ENCODE measurements around the gene AOC1.

The AOC1 gene

DNA sequence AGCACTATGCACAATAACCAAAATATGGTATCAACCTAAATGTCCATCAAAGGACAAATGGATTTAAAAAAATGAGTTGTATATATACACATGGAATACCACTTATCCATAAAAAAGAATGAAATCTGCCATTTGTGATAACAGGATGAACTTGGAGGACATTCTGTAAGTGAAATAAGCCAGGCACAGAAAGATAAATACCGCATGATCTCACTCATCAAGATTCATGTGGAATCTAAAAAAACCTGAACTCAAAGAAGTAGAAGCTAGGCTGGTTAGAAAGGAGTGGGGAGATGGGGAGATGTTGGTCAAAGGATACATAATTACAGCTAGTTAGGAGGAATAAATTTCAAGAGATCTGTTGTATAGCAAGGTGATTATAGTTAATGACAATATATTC is 17.3 kb upstream of the AOC1 start:
- DNase-seq, result no peak

DNA sequence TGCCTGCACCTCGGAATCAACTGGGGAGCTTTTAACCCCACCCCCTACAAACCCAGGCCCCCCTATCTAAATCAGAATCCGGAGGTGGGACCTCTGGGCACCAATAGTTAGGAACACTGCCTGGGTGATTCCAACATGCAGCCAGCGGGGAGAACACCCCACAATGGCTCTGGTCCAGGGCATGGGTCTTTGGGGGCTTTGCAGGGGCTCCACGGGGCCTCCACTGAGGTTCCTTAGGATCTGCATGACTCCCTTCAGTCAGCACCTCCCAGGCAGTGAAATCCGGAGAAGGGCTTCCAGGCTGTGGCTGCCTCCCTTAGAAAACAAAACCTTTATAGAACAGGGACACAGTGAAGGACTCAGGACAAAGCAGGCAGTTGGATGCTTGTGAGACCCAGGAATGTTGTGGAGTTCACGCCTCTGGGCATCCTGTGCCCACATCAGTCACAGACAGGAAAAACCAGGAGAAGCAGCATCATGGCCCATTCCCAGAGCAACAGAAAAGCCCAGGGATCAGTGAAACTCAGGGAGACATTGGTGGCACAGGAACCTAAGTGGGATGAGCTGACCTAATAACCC is 16.5 kb upstream of the AOC1 start:
- no peak for DNase-seq

- DNase-seq, result no peak
These were observed 13.2 kb upstream of the AOC1 start for GRCh38 chr7:150838965-150839650.

- DNase-seq, result no peak
These were observed 10.3 kb upstream of the AOC1 start for GRCh38 chr7:150842018-150842417.

DNA sequence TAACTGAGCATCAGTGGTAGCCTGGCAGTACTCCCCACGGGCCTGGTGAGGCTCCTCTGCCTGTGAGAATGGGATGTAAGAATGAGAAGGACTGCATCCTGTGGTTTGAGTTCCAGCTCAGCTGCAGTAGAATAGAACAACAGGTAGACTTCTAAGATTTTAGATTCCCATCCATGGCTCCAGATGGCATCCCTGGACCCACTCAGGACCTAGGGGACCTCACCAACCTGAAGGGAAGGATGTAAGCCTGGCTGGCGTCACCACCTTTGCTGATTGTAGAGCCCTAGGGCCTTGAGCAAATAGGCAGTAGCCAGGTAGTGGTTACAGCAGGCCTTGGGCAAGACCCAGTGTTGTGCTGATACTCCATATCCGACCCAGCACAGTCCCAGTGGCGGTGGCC is 9.6 kb upstream of the AOC1 start:
- DNase-seq, result no peak

DNA sequence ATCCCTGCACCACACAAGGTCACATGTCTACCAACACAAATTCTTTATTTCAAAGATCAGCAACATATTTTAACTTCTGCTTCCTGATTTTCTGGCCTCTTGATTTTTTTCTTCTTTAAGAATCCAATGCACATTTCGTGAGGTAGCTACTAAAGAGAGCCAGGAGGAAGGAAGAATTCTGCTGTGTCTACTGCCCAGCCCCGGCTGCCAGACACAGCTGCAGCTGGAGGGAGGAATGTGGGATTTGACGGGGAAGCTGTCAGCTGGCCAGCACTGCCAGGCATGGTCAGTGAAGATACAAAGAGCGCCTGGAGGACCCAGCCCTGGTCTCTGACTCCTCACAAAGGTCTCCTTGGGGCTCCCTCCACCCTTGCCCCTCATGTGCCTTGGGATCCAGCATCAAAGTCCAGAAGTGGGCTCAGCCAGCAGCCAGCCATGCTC is 6.9 kb upstream of the AOC1 start:
- DNase-seq, result no peak

- no peak for DNase-seq
These were observed 5.8 kb upstream of the AOC1 start for GRCh38 chr7:150846291-150847115.

- DNase-seq, result no peak
These were observed 4.8 kb upstream of the AOC1 start for GRCh38 chr7:150847536-150847935.

- DNase-seq, result no peak
These were observed 4.2 kb upstream of the AOC1 start for GRCh38 chr7:150848111-150848510.

- DNase-seq, result no peak
These were observed 3.7 kb upstream of the AOC1 start for GRCh38 chr7:150848561-150849115.

DNA sequence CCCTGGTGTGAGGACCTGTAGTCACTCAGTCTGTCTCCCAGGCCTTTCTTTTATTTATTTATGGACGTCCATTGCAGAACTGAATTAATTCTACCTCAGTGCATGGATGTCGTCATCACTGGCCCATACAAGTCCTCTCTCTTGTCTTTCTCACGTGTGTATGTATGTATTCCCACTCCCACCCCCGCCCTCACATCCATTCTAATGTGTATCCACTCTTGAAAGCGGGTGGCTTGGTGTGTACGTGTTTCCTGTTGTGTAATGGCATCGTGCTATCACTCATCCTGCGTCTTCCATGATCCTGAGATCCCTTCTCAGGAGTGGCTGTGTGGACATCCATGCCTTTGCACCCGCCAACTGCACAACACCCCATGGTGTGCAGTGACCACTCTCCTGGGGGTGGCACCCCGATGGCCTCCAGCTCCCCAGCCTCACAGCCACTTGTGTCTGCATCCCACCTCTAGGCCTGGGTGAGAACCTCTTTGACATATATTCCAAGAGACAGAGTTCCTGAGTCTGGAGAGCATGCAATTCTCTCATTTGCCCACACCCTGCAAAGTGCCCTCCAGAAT is 3.0 kb upstream of the AOC1 start:
- DNase-seq, result no peak

- no peak for DNase-seq
These were observed 2.0 kb upstream of the AOC1 start for GRCh38 chr7:150850273-150850672.

DNA sequence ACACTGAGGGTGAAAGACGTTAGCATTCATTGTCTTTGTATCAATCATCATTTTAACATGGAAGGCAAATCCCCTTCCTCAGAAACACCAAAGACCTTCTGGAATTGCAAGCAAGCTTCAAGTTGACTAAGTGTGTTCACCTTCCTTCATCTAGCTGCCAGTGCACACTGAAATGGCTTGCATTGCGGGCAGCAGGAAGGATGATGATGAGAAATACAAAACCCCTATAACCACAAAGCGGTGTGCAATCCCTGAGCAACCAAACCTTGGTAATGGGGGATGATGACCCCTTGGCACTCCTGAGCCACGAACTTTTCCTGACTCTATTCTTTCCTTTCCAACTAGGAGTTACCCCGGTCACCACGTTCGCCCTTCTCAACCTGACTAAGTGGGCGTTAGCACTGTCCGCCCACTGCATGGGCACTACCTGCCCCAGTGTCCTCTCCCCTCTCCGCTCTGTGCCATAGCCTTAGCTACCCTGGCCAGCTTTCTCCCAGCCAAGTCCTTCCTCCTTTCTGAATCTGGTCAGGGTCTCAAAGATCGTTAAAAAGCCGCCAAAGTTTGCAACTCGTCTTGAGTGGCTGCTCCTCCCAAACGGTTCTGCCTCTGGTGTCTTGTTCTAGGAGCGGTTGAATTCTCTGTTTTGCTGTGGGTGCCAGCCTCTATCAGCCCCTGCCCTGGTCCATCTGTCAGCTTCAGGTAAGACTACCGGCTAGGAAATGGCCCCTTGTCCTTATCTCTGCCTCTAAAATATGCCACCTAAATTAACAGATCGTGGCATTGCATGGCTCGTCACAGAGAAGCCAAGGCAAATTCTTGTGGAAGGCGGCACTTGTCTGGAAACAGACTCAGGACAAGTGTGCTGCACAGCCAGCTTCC is 586 bp upstream of the AOC1 start:
- DNase-seq, result no peak

GRCh38 chr7:150854066-150855000 is 2.0 kb downstream of the AOC1 start:
- no peak for DNase-seq

- no peak for DNase-seq
These were observed 2.7 kb downstream of the AOC1 start for GRCh38 chr7:150855046-150855445.

DNA sequence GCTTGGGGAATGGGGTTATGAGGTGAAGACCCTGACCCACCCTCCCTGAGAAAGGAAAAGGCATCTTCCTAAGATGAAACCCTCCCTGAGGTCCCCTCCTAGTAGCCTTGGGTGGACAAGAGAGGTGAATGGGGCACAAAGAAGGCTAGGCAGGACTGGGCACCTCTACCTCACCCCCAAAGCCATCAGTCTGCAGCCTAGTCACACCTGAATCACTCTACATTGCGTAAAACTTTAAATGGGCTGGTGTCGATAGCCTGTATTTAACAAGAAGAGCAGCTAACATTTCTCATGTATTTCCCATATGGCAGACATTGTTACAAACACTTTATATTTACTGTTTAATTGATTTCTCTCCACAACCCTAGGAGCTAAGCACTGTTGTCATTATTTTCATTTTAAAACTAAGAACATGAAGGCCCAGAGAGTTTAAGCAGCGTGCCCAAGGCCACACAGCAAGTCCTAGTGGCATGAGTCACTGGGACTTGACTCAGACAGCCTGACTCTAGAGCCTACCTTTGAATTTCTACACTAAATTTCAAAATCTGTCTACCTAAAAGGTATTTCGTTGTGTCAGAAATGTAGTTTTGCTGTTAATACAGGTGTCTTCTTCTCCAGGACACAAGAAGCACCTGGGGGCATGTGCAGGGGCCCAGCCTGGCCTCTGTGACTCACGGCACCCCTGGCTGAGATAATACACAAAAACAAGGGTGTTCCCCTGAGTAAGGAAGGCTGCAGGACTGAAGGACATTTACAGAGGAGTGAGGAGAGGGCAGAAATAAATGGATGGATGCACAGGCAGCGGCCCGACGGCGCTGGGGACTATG is 3.4 kb downstream of the AOC1 start:
- DNase-seq, result no peak

- DNase-seq, result no peak
These were observed 4.3 kb downstream of the AOC1 start for GRCh38 chr7:150856303-150857275.

GRCh38 chr7:150857276-150858055 is 5.1 kb downstream of the AOC1 start:
- no peak for DNase-seq

All from NCI-H774 (cell line).